Psoas muscle (tissue), 8 donors: ENCODE measurements around the gene SMC1A. TPM values are rescaled to one million over a fixed set of nuclear protein-coding genes. Genes with fewer than 3 reads are reported as not detected.

Source experiments
- ATAC-seq, 4 donors: fragments of 200-7000 bp; cut with Tn5 transposase; one replicate each; pipeline ENCODE4 v1.9.1; 2020; ENCODE audit warnings: moderate library complexity in 3 of 4, mild to moderate bottlenecking in 2 of 4
- DNase-seq, 2 donors: peaks; one replicate each; pipeline ENCODE4 v3.0.0-alpha.2; 2020
- H3K27ac ChIP-seq: fragments of 200-600 bp; one replicate; pipeline ENCODE4 v1.8.0; 2022
- H3K27me3 ChIP-seq, 3 donors: fragments of 200-600 bp in 1 of 3; one replicate each; pipeline versions ENCODE4 v1.6.1 to v1.8.0; 2013 to 2022; ENCODE audit warnings: low read length in 2 of 3, mild to moderate bottlenecking in 2 of 3, moderate library complexity in 1 of 3; ENCODE audit not compliant: insufficient read depth in 3 of 3
- H3K36me3 ChIP-seq, 2 donors: fragments of 200-600 bp in 1 of 2; one replicate each; pipeline versions ENCODE4 v1.6.1 to v1.8.0; 2013 to 2022; ENCODE audit warnings: low read depth in 1 of 2, mild to moderate bottlenecking in 1 of 2, moderate library complexity in 1 of 2; ENCODE audit not compliant: insufficient read depth in 1 of 2
- H3K4me1 ChIP-seq: fragments of 200-600 bp; one replicate; pipeline ENCODE4 v1.8.0; 2022
- H3K4me3 ChIP-seq: fragments of 200-600 bp; one replicate; pipeline ENCODE4 v1.8.0; 2022; ENCODE audit warnings: mild to moderate bottlenecking
- H3K9me3 ChIP-seq: fragments of 200-600 bp; one replicate; pipeline ENCODE4 v1.8.0; 2022
- CTCF ChIP-seq: fragments of 200-600 bp; IDR thresholded peaks from one replicate; pipeline ENCODE4 v1.8.0; 2022; ENCODE audit warnings: antibody characterized with exemption
- WGBS, 3 donors: extraction: QIAGEN DNeasy Blood & Tissue Kit; methylation state at CpG; one replicate each; pipeline versions ENCODE4 v1.1.6 to v1.1.7; 2013; 5-methylcytosine and 5-hydroxymethylcytosine counted together
- intact Hi-C, 2 donors: fragments of 100-400 bp; cut with DNase I; formaldehyde crosslinking; loops; one replicate each; pipeline versions ENCODE4 v1.11.0 to v1.14.2; 2022
- polyA plus RNA-seq, 3 donors: library from polyadenylated mRNA; stranded (reverse); fragments of 200-250 nt; gene quantifications; one replicate each; pipeline ENCODE4 v1.2.3, GENCODE V29; 2013
- total RNA-seq, 4 donors: library from RNA; stranded (reverse); fragmentation: NEBNext Ultra II Directional in 2 of 4; extraction: Animal tissue kit (Norgen Biotek cat#: 25700) in 2 of 4; gene quantifications; one replicate each; pipeline versions ENCODE4 v1.2.1 to v1.2.4, GENCODE V29; 2021 to 2023
- donor health status: healthy with polysubstance abuse.
- donor health status: DM: no; HTN: no; CAD: no; lungs with moderate emphysema.
- donor health status: Bipolar disorder and iron deficiency.
- donor health status: healthy.
- donor health status: DM: yes; HTN: yes; CAD: no.
- donor health status: DM: no; HTN: no; CAD: no.
- donor health status: DM: no; HTN: no; CAD: no.
- donor health status: DM: yes; HTN: yes; CAD: no.

Gene SMC1A
- total and polyA plus RNA-seq, 7 donors: 8.1 to 45.0 (median 25.9) TPM

GRCh38 chrX:53383376-53384076 lies 38.9 kb downstream of the SMC1A start:
- Histone ChIP-seq H3K4me1 (no peaks in the 10 kb centered on the region), H3K9me3 (no peaks in the 10 kb centered on the region), H3K36me3 (peaks cover 3 to 94% of the 10 kb centered on the region in 2 donors), H3K27me3 (no peaks in the 10 kb centered on the region), H3K27ac (no peak overlapping the region), H3K4me3 (no peak overlapping the region)
- no peak for TF ChIP-seq CTCF
- intact Hi-C loops: no loop called here
- DNase-seq (no peak), ATAC-seq (no peak)
- WGBS, 3 donors: 68 to 83% (median 68%) methylated on average over 4 of the region's 4 CpGs

DNA sequence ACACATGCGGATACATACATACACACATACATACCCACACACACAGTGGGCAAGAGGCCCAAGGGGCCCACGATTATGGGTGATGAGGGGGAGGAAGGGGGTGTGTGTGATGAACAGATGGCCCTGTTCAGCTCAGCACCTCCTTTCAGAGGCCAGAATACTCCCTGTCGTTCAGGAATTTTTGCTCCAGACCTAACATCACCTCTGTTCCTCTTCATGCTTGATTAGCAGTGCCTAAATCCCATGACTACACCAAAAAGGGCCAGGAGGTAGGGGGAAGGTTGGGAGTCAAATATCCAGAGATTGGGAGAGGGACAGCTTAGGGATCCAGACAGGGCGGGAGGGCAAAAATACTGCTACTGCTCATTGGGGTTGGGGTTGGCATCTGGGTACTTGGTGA lies 42.7 kb downstream of the SMC1A start:
- no peak for ATAC-seq
- intact Hi-C loops: no loop called here

GRCh38 chrX:53379008-53379710 lies 43.3 kb downstream of the SMC1A start:
- Histone ChIP-seq H3K4me1 (no peaks in the 10 kb centered on the region), H3K4me3 (no peak overlapping the region), H3K27me3 (no peaks in the 10 kb centered on the region), H3K36me3 (peaks cover 3 to 82% of the 10 kb centered on the region in 2 donors), H3K9me3 (no peaks in the 10 kb centered on the region), H3K27ac (no peak overlapping the region)
- no peak for ATAC-seq
- intact Hi-C loops: no loop called here
- TF ChIP-seq CTCF: no peak
- 95 to 98% (median 96%) methylated on average over 3 of the region's 3 CpGs for WGBS, 3 donors
- DNase-seq: no peak

More for the DNA sequence above, 42.7 kb downstream of the SMC1A start:
- H3K9me3 ChIP-seq: no peaks in the 10 kb centered on the region
- peaks cover 3 to 88% of the 10 kb centered on the region in 2 donors for H3K36me3 ChIP-seq
- H3K4me1 ChIP-seq: no peaks in the 10 kb centered on the region
- no peak overlapping the region for H3K4me3 ChIP-seq
- 64 to 93% (median 82%) methylated on average over 2 to 4 of the region's 4 CpGs for WGBS, 3 donors
- DNase-seq: no peak
- H3K27ac ChIP-seq: no peak overlapping the region
- no peaks in the 10 kb centered on the region for H3K27me3 ChIP-seq
- no peak for TF ChIP-seq CTCF

- no peaks in the 10 kb centered on the region for H3K9me3 ChIP-seq
- intact Hi-C loops: no loop called here
- no peaks in the 10 kb centered on the region for H3K27me3 ChIP-seq
- no peak overlapping the region for H3K27ac ChIP-seq
- no peaks in the 10 kb centered on the region for H3K4me1 ChIP-seq
- no peak for TF ChIP-seq CTCF
- DNase-seq (no peak), ATAC-seq (no peak)
- peaks cover 3 to 66% of the 10 kb centered on the region in 2 donors for H3K36me3 ChIP-seq
- no peak overlapping the region for H3K4me3 ChIP-seq
- WGBS, 3 donors: 91 to 94% (median 94%) methylated on average over 2 of the region's 2 CpGs
Observed at GRCh38 chrX:53377464-53377863, 45.0 kb downstream of the SMC1A start.
